ENCODE measurements around the gene MCRIP2.

GRCh38 chr16:645852-646678 lies 4.4 kb downstream of the MCRIP2 start:
- TF ChIP-seq CTCF (IDR thresholded peaks at IDR 0.05) (no peak), POLR2A (IDR thresholded peaks at IDR 0.05) (no peak)

Measured in testis (tissue), 2 donors.